D341Med (cell line): Measurements from ENCODE around the gene ARPIN.
"Not testable (repeated sequence)": the region's sequence is repeated elsewhere in the genome, so short reads cannot be mapped to it uniquely, and the experiment has no call there.

Experiments used
- DNase-seq: peaks from one replicate; pipeline ENCODE4 v3.0.0; 2012; ENCODE audit warnings: low spot score

Gene ARPIN

DNA sequence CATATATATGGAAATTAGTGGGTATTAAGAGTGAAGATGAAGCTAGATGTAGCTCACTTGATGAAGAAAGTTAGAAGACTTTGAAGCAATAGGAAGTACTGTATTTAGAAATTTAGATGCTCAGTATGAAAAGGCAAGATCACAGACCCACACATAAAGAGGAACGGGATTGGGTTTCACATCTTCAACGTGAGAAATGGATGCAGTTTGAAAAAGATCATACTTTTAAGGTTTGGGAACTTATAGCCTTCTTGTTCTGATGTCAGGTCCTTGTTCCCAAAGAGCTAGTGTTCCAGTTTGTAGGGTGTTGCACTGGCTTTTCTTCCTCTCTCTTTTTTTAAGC, 35.7 kb downstream of the ARPIN start:
- no peak for DNase-seq

DNA sequence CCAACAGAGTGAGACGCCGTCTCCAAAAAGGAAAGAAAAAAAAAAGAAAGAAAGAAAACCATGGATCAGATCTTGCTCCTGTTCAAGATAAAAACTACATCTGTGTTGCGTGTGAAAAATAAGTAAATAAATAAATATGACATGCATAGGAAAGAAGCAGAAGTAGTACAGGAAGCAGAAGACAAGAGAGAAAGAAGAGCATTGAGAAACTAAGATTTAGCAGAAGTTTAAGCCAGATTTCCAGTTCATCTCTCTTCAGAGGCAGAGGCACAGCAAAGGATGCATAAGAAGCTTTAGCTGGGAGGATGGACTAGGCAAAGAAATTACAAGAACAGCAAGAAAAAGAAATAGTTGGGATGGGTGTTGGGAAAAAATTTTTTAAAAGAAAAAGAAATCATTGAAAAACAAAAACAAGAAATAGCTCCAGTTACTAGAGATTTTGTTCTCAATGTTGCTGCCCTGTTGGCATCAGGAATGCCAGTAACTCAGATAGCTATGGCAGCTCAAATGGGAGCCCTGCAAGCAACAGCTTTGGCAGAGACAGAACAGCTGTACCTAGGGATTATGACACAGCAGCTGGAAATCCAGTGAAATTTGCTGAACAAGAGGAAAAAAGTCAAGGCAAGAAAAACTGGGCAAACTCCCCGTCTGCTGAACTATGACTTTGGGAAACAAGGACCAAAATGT, 36.2 kb downstream of the ARPIN start:
- DNase-seq: no peak

DNA sequence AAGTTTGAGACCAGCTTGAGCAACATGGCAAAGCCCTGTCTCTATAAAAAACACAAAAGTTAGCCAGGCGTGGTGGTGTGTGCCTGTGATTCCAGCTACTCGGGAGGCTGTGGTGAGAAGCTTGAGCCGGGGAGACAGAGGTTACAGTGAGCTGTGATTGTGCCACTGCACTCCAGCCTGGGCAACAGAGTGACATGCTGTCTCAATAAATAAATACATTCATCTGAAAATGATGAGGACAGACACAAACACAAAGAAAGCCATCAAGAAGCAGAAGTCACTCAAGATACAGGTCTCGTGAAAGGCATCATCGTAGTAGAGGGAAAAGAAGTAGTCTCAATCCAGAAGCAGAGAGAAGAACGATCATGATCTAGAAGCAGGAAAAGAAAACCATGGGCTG, 37.0 kb downstream of the ARPIN start:
- no peak for DNase-seq

DNA sequence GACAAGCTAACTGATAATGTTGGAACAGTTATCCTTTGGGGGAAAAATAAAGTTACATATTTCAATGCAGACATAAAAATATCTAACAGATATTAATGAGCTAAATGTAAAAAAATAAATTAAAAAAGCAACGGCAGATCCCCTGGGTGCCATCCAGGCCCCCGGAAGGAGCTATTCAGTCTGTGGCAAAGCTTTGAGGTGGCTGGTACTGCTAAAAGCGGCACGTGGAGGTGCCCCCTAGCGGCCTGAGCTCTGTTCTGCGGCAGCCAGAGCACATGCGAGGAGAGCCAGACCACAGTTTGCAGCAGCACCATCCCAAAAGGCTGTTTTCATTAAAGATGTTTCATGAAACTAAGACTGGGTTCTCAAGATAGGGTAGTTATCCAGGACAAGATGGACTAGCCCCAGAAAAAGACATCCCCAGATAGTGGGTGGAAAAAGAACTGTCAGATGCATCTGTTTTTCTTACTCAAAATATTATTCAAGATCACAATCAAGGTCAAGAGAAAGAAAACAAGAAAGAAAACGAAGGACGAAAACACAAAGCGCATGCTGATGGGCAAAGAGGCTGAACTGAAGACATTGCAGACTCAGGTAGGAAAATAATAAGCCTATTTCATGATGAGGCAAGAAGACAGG, 37.7 kb downstream of the ARPIN start:
- DNase-seq: peak; percentile 90

DNA sequence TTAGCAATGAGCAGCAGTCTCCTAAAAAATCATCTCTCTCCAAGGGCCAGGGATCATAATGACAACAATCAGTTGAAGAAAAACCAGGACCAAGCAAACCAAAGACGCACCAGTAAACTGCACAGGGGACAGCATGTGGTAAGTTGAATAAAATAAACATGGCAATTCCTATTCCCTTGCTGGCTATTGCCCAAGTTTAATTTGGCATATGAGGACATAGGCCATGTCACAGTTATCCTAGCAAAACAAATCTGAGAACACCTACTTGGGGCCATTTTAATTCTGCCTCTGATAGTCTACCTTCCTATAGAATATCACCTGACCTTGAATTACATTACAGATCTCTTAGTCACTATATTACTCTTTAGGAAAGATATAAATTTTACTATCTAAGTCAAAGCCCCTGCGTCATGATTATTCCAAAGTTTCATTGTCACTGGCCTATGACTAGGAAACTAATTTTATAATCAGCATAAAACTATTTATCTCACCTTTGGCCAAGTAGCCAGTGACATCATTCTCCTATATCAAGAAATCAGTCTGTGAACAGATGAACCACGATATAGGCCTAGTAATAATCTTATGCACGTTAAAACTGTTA, 42.0 kb downstream of the ARPIN start:
- no peak for DNase-seq

DNA sequence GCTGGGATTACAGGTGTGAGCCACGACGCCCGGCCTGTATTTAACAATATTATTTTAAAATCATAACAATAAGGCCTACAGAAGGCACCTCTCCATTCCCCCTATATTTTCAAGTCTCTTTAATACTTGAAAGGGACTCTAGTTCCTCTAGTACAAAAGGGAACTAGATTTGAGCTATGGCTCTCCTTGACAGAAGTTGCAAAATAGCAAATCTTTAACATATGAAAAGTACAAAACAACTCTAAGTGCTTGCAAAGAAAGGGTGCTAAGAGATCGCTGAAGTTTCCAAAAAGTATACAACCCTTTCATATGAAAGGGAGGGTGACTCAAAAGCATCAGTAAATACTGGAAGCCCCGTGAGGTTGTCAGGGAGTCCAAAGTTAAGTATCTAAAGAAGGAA, 42.7 kb downstream of the ARPIN start:
- DNase-seq: no peak

DNA sequence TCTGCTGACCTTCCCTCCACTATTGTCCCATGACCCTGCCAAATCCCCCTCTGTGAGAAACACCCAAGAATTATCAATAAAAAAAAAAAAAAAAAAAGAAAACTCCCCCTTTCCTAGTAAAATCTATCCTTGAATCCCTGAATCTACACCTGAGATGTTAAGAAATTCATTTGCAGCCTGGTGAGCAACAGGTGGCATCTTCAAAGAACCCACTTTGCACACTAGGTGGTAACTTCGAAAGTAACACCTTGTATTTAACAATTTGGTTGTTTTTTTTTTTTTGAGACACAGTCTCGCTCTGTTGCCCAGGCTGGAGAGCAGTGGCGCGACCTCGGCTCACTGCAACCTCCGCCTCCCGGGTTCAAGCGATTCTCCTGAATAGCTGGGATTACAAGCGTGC, 43.3 kb downstream of the ARPIN start:
- not testable (repeated sequence) for DNase-seq

DNA sequence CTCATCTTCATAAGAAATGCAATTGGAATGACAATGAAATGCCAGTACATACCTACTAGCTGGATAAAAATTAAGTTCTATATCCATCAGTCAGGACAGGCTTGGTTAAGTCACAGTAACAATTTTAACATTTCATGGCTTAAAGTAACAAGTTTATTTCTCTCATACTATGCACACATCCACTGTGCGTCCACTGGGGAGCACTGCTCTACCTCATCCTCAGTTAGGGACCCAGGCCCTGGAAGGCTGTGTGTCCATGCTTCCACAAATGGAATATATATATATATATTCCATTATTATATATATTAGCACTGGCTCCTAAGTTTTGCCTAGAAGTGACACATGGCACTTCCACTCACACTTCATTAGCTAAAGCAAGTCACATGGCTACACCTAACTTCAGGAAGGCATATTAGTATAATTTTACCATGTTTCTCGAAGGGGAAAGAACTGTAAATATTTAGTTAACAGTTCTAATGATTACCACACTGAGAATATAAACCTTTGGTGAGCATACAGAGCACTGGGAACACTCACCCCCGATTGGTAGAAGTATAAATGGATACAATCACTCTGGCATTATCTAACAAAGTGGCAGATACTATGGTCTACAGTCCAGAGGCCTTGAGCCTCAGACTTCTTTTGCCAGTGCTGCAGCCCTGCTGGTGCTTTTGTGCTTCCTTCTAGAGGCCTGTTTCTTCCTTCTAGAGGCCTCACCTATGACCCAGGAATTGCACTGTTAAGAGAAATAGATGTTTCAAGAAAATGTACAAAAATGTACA, 47.6 kb downstream of the ARPIN start:
- no peak for DNase-seq

DNA sequence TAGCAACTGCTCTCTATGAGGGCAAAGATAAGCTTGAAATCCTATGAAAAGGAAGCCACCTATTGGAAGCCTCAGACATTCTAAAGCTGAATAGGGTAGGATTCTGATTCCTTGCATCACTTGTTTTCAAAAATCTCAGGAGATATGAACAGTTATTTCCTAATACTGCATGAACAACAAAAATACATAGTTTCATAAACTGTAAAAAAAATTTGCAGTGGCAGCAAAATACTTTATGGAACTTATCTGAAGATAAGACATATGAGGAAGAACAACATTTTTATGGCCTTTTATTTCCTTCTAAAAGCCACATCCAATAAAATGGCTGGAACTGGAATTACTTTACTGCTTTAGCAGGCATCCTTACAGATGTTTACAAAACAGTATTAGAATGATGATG, 48.8 kb downstream of the ARPIN start:
- DNase-seq: no peak

DNA sequence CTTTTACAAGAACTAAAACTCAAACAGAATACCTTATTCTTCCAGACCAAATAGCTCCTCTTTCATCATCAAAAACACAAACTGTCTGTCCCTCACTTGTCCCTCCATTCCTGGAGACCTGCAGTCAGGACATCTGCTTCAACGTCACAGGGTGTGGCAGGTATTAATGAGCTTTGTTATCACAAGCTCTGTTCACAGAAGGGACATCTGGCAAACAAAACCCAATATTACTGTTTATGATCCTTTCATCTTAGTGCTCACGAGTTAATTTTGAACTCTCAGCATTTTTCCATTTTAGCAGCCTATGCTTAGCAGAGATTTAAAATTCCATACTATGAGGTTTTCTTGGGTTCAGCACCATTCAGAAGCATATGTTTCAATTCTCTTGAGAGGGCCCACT, 51.9 kb downstream of the ARPIN start:
- no peak for DNase-seq

DNA sequence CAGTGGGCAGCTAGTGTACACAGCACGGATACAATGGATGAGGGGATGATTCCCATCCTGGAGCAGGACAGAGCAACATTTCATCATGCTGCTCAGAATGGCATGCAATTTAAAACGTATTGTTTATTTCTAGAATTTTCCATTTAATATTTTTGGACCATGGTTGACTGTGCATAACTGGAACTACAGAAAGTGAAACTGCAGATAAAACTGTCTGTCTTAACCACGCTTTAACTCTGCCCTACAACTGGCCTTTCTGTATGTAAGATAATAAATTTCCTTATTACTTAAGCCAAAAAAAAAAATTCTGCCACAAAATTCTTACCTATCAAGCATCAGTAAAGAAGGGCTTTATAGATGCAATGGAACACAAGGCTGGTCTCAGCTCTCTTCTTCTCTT, 52.3 kb downstream of the ARPIN start:
- no peak for DNase-seq

DNA sequence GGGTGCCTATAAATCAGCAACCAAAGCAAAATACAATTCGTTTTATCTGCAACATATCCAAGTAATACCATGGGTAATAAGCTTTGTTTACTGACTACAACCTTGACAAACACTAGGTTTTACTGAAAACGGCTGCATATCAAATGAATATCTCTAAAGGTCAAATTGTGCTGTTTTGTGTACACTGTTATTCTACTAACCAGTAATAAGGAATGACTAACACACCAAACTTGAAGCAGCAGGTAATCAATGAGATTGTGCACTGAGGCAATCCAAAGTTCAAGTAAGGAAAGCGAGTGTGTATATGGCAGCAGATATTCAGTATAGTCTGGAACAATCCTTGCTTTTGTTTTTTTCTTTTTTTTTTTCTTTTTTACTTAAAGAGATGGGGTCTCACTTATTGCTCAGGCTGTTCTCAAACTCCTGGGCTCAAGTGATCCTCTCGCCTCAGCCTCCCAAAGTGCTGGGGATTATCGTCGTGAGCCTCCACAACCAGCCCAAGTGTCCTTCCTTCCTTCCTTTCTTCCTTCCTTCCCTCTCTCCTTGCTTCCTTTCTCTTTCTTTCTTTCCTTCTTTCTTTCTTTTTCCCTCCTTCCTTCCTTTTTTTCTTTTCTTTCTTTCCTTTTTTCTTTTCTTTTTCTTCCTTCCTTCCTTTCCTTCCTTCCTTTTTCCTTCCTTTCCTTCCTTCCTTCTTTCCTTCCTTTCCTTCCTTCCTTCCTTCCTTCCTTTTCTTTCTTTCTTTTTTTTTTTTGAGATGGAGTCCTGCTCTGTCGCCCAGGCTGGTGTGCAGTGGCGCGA, 53.9 kb downstream of the ARPIN start:
- no peak for DNase-seq

DNA sequence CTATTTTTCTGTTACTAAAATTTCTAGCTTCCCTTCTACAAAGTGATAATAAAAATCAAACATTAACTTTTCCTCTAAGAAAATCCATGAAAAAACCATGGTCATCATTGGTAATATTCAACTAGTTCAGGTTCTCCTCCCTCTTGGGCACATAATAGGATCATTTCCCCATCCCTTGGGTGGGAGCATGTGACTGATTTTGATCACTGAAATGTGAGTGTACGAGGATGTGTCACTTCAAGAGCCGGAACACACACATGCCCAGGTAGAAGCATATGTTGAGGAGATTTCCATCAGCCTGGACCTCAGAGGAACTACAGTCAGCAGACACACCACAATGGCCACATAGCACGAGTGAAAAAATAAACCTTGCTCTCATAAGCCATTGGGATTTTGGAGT, 55.1 kb downstream of the ARPIN start:
- DNase-seq: no peak

DNA sequence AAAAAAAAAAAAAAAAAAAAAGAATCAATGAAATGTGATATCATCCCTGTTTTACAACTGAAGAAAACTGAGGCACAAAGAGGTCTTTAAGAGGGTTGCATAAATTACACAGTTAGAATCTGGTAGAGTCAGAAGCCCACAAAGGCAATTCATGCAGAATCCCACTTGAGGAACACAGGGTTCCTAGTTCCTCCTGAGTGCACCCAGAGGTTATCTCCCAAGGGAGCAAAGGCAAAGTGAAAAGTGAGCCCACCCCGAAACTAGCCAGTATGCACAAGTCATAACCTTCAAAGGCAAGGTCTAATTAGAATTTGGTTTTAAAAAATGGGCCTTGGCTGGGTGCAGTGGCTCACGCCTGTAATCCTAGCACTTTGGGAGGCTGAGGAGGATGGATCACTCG, 56.8 kb downstream of the ARPIN start:
- no peak for DNase-seq

DNA sequence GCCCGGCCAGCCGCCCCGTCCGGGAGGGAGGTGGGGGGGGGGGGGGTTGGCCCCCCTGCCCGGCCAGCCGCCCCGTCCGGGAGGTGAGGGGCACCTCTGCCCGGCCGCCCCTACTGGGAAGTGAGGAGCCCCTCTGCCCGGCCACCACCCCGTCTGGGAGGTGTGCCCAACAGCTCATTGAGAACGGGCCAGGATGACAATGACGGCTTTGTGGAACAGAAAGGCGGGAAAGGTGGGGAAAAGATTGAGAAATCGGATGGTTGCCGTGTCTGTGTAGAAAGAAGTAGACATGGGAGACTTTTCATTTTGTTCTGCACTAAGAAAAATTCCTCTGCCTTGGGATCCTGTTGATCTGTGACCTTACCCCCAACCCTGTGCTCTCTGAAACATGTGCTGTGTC, 57.9 kb downstream of the ARPIN start:
- DNase-seq: not testable (repeated sequence)

DNA sequence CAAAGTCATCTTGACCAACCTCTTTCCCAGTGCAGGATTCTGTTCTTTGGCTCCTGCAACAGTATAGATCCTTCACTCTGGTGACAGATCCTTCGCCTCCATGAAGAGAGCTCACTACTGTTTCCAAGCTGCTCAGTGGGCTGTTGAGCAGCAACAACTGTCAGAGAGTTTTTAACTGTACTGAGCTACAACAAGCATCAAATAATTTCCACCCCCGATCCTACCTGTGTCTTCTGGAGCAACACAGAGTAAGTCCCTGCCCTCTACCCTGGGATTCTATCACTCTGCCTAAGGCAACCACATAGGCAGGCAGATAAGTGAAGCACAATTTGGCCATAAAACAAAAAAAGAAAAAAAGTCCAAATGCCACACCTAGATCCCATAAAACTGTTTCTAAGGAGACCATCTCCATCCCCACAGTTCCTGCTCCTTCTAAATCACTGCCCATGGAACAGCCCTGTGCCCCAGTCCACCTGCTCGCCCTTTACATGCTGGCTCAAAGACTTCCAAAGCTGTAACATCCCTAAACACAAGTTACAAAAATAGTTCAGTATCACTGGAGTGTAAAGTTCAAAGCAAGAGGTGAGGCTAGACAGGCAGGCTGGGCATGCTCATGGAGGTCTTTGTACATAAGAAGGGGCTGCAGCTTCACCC, 60.3 kb downstream of the ARPIN start:
- DNase-seq: no peak

DNA sequence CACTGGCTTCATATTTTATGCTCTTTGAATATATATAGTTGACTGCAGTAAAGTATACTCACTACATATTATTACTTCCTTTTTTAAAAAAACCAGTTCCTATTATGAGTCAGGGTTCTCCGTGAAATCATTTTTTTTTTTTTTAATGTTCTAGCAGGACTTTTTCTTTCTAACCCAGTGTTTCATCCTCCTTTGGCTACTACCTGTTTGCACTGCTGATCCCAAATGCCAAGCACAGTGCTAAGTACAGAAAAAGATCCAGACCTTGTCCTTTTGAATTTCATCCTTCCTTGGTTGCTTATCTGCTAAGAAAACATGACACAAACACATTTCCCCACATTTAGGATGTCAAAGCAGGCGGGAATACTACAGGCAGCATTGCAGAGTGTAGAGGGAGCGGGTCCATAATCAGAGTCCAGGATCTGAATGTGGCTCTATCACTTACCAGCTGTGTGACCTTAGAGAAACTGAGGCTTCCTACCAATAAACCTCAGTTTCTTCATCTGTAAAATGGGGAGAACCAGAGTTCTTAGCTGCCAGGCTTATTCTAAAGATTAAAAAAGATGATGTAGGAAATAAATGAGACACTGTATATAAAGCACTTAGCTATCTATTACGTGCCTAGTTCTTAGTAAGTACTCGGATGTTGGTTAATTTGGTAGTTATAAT, 60.9 kb downstream of the ARPIN start:
- no peak for DNase-seq

DNA sequence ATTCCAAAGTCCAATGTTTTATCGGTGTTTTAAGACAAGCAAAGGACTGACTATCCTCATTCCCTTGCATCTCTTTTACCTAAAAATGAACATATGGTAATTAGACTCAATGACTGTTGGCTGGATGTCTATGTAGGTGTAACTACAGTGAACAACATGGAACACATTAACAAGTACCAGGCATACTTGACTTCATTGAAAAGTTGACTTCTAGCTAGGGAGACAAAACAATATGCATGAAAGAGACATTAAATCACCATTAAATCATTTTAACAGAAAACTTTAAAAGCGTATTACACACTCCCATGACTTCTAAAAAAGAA, 63.8 kb downstream of the ARPIN start:
- DNase-seq: no peak

DNA sequence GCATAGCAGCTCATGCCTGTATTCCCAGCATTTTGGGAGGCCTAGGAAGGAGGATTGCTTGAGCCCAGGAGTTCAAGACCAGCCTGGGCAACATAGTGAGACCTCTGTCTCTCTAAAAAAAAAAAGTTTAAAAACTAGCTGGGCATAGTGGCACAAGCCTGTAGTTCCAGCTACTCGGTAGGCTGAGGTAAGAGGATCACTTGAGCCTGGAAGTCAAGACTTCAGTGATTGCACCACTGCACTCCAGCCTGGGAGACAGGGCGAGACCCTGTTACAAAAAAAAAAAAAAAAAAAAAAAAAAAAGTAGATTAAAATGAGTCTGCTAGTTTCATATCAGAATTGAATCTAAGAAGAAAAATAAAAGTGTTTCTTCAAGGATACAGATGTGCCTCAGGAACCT, 65.7 kb downstream of the ARPIN start:
- no peak for DNase-seq

DNA sequence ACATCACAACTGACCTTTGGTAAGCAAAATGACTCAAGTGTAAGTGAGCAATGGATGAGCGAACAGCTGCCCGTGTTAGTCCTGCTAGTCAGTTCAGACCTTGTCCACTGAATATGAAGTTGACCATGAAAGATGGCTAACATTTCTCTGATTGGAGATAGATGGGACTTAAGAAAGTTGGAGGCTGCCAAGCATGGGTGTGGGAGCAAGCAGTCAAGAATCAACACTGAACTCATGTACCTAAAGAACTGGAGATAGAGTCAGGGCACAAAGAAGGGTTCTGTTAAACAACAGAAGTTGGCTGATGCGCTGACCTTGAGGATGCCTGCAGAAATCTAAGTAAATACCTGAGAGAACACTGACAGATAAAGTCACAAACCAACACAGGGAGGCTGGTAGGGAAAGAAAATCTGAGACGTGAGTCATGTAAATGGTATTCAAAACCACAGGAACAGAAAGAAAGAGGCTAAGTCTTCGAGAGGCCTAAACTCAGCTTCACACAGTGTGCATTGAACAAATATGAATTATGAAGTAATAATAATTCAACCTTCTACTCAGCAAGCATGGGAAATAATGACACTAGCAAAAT, 67.4 kb downstream of the ARPIN start:
- no peak for DNase-seq
